GM19395 (cell line): ENCODE results near the gene TRPV3.
"Not testable (repeated sequence)": the region's sequence is repeated elsewhere in the genome, so short reads cannot be mapped to it uniquely, and the experiment has no call there.

ENCODE experiments used
- ATAC-seq: cut with Tn5 transposase; IDR thresholded peaks from one replicate; pipeline ENCODE4 v1.9.1; 2021; ENCODE audit warnings: mild to moderate bottlenecking, moderate library complexity; ENCODE audit not compliant: unreplicated experiment

The TRPV3 gene

GRCh38 chr17:3527468-3527867, 30.1 kb downstream of the TRPV3 start:
- ATAC-seq, result no peak

GRCh38 chr17:3526971-3527370, 30.6 kb downstream of the TRPV3 start:
- no peak for ATAC-seq

GRCh38 chr17:3526491-3526890, 31.1 kb downstream of the TRPV3 start:
- ATAC-seq, result no peak

GRCh38 chr17:3524024-3524423, 33.6 kb downstream of the TRPV3 start:
- ATAC-seq, result no peak

GRCh38 chr17:3519472-3519871, 38.1 kb downstream of the TRPV3 start:
- not testable (repeated sequence) for ATAC-seq

- no peak for ATAC-seq
These were observed 42.7 kb downstream of the TRPV3 start for GRCh38 chr17:3514873-3515272.

GRCh38 chr17:3514167-3514566, 43.4 kb downstream of the TRPV3 start:
- ATAC-seq, result not testable (repeated sequence)

- no peak for ATAC-seq
These were observed 44.1 kb downstream of the TRPV3 start for GRCh38 chr17:3513305-3514035.

- no peak for ATAC-seq
These were observed 45.0 kb downstream of the TRPV3 start for GRCh38 chr17:3512505-3513171.

GRCh38 chr17:3511852-3512504, 45.6 kb downstream of the TRPV3 start:
- ATAC-seq, result no peak

- ATAC-seq, result no peak
These were observed 47.5 kb downstream of the TRPV3 start for GRCh38 chr17:3510090-3510489.

GRCh38 chr17:3507869-3508268, 49.7 kb downstream of the TRPV3 start:
- no peak for ATAC-seq

GRCh38 chr17:3507071-3507470, 50.5 kb downstream of the TRPV3 start:
- no peak for ATAC-seq

- no peak for ATAC-seq
These were observed 51.6 kb downstream of the TRPV3 start for GRCh38 chr17:3506054-3506453.

GRCh38 chr17:3505008-3505407, 52.6 kb downstream of the TRPV3 start:
- ATAC-seq, result no peak

- no peak for ATAC-seq
These were observed 54.3 kb downstream of the TRPV3 start for GRCh38 chr17:3503285-3503684.

GRCh38 chr17:3502466-3502865, 55.1 kb downstream of the TRPV3 start:
- no peak for ATAC-seq

- no peak for ATAC-seq
These were observed 56.3 kb downstream of the TRPV3 start for GRCh38 chr17:3501344-3501743.

GRCh38 chr17:3497101-3497500, 60.5 kb downstream of the TRPV3 start:
- no peak for ATAC-seq

GRCh38 chr17:3485481-3486068, 72.0 kb downstream of the TRPV3 start:
- ATAC-seq, result no peak

GRCh38 chr17:3482852-3483251, 74.8 kb downstream of the TRPV3 start:
- no peak for ATAC-seq

GRCh38 chr17:3479988-3480387, 77.6 kb downstream of the TRPV3 start:
- no peak for ATAC-seq
